HG03039 (cell line): ENCODE data around the gene KCTD12.

Experiments
- ATAC-seq: cut with Tn5 transposase; IDR thresholded peaks from one replicate; pipeline ENCODE4 v1.9.1; 2021; ENCODE audit warnings: mild to moderate bottlenecking, moderate library complexity; ENCODE audit not compliant: unreplicated experiment

The KCTD12 gene

GRCh38 chr13:76888421-76888820, 2.2 kb upstream of the KCTD12 start:
- ATAC-seq = no peak

DNA sequence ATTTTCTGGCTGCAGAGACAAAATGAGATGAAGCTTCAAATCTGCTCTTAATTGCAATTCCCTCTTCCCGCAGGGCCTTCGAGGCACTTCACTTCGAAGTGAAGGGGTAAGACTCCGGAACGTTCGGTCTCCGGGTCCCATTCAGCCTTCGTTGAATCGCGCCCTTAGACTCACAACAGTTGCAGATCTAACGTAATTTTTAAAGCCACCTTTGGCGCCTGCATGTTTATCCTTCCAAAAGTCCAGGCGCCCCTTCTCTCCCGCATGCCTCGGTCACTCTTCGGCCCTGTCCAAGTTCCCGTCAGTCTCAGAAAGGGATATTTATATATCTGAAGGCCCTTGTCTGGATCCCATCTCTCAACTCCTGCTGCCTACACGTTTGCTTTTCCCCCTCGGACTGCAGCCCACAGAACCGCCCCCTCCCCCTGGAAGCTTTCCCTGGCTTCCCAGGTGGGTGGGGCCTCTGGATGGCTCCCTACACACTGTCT, 915 bp upstream of the KCTD12 start:
- no peak for ATAC-seq

DNA sequence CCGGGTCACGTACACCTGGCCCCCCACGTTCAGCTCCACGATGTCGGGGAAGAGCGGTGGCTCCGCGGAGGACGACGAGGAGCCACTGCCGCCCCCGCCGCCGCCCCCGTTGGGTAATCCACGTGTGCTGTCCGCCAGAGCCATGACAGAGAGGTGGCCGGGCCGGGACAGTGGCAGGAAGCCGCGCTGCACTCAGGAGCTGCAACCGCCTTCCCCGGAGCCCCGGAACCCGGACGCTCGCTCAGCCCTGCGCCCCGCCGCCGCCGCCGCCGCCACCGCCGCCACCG, 257 bp downstream of the KCTD12 start:
- ATAC-seq = peak; percentile 15

DNA sequence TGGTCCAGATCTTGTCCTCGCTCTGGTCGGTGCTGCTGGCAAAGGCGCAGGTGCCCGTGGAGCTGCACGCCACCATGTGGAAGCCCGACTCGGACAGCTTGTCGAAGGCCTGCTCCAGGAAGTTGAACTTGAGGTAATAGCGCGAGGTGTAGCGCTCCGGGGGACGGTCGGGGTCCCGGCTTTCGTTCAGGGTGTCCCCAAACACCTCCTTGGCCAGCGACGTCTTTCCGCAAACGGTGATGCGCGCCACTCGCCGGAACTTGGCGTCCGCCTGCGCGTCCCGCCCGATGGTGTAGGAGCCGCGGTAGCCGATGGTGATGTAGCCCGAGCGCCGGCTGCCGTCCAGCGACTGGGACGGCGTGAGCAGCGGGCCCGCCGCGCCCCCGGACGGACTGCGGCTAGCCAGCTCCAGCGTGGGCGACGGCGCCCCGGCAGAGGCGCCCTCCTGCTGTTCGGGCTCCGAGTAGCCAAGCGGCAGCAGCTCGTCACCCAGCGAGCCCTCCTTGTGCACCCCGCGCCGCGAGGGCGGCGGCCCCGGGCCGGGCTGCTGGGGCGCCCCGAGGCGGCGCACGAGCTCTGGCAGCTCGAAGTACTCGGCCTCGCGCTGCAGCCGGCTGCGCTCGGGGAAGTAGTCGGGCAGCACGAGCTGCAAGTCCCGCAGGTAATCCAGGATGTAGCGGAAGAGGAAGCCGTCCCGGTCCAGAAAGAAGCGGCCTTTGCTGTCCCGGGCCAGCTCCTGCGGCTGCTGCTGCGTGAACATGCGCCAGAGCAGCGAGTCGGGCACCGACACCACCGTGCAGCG, 801 bp downstream of the KCTD12 start:
- peak; percentile 27 for ATAC-seq

DNA sequence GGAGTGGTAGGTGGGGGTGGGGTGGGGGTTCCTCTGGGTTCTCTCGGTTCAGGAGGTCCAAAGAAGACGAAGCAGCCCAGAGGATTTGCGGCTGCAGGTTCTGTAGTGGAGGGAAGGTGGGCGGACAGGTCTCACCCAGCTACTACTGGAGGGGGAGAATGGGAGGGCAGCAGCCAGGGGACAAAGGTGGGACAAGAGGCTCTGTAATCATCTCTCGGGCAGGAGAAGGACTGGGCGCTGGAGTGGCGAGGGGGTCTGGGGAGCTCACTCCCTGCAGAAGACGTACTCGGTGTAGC, 1.4 kb downstream of the KCTD12 start:
- ATAC-seq = no peak

DNA sequence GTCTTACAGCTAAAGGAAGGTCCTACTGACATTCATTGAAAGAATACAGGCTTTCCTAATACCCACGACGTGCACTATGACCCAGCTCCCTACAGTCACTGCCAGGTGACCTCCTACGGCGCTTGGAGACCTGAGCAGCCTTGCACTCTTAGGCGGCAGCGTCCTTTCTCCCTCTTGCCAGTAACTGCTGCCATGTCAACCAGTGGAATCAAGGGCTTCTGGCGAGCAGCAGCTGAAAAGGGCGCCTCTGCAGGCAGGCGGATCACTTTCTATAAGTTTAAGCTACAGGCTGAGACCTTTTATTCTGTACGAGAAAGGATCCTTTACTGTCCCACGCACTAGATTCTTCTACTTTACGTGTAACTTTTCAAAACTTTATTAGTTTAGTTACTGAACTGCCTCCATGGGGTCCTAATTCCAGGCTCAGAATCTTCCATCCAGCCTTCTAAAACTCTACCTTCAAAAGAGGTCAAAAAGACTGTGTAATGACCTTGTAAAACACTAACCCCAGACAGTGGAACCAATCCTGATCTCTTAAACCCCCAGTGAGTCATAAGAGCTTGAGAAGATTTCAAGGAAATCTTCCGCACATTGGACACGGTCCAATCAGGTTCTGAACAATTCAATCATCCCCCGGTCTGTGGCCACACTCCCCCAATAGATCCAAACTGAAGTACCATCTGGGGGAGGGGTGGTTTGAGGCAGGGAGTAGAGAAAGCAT, 1.9 kb downstream of the KCTD12 start:
- ATAC-seq = no peak

GRCh38 chr13:76883236-76883635, 3.0 kb downstream of the KCTD12 start:
- no peak for ATAC-seq

- ATAC-seq = no peak
Measured at GRCh38 chr13:76882431-76882830, 3.8 kb downstream of the KCTD12 start.

DNA sequence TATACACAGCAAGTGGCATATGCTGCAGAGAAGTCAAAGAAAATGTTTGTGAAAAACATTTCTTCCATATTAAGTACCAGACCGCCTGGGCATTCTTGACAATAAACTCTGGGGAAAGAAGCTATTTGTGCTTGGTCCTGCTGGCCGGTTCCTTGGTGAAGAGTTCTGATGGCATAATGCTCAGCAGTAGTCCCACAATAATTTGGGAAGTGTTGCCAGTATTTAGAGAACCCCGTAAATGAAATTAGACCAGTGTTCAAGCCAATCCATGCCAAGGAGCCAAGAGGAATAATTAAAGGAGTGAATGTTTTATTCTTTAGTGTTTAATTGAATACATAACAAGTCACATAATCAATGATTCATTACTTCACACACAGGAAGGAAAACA, 6.3 kb downstream of the KCTD12 start:
- ATAC-seq = no peak

DNA sequence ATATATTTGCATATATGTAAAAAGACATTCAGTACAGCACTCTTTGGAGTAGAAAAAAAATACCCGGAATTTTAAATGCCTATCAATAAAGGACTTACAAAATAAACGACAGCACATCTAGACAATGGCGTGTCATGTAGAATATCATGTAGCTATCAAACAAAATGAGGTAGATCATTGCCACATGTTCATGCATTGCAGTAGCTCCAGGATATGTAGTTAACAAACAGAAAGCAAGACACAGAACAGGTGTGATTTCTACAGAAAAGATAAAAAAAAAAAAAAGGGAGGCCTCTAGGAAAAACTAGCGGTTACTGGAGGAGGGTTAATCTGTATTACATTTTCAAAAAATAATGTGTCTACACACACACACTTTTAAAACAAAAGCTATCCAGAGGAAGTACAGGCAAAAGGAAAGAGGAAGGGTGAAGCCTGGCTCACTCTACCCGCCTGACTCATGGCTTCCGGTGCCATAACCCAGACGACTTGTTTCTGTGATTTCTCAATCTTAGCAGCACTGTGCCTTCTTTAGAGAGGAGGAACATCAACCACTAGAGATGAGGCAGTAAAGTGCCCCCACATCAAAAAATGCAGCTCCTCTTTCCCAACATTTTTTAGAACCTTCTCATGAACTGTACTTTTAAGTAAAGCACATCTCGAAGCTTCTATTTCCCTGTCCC, 6.9 kb downstream of the KCTD12 start:
- ATAC-seq = peak; percentile 89

GRCh38 chr13:76878043-76878442, 8.2 kb downstream of the KCTD12 start:
- ATAC-seq = no peak

GRCh38 chr13:76875271-76875815, 10.9 kb downstream of the KCTD12 start:
- no peak for ATAC-seq

DNA sequence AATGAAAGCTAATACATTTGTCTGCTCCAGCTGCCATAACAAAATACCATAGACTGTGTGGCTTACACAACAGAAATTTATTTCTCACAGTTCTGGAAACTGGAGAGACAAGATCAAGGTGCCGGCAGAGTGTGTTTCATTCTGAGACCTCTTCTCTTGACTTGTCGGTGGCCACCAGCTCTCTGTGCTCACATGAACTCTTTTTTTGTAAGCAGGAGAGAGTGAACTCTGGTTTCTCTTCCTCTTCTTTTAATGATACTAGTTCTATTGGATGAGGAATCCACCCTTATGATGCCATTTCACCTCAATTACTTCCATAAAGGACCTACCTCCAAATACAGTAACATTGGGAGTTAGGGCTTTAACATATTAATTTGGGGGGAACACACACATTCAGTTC, 11.7 kb downstream of the KCTD12 start:
- peak; percentile 79 for ATAC-seq

GRCh38 chr13:76873445-76873844, 12.8 kb downstream of the KCTD12 start:
- no peak for ATAC-seq

DNA sequence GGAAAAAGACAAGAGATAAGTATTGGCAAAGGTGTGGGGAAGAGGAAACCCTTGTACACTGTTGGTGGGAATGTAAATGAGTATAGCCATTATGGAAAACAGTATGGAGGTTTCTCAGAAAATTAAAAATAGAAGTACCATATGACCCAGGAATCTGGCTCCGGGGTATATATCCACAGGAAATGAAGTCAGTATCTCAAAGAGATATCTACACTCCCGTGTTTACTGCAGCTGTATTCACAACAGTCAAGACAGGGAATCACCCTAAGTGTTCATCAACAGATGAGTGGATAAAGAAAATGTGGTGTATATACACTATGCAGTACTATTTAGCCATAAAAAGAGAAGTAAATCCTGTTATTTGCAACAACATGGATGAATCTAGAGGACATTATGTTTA, 13.5 kb downstream of the KCTD12 start:
- no peak for ATAC-seq

DNA sequence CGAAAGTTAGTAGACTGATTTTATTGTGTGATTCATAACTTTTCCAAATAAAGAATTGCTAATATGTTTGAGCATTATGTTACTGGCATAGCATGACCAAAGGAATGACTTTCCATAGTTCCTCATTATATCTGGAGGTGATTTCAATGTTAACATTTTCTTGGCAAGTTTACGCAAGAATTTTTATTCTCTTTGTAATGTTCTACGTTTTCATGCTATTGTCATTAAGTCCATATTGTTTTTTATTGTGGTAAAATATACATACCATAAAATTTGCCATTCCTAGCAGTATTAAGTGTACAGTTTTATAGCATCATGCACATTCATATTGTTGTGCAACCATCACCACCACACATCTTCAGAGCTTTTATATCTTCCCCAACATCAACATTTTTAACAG, 14.8 kb downstream of the KCTD12 start:
- no peak for ATAC-seq

DNA sequence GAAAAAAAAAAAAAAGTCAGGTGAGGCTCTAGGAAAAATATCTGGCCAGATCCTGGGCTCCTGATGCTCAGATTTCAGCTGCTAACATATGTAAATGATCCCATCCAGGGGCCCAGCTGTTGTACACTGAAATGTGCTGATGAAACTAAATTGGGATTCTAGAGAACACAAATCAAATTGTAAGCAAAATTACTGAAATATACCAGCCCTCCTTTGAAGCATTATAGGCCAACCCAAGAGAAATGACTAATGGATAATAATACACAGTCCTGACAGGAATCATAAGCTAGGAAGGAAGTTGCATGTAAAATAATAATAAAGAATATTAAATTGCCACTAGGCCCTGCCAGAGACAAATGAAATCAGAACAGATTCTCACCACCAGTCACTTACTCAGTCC, 17.8 kb downstream of the KCTD12 start:
- no peak for ATAC-seq

GRCh38 chr13:76865996-76866503, 20.2 kb downstream of the KCTD12 start:
- no peak for ATAC-seq

GRCh38 chr13:76865109-76865508, 21.1 kb downstream of the KCTD12 start:
- ATAC-seq = no peak

GRCh38 chr13:76864259-76864658, 21.9 kb downstream of the KCTD12 start:
- no peak for ATAC-seq

GRCh38 chr13:76863022-76863421, 23.2 kb downstream of the KCTD12 start:
- ATAC-seq = no peak

- no peak for ATAC-seq
Measured at GRCh38 chr13:76861859-76862258, 24.3 kb downstream of the KCTD12 start.
